Thoracic aorta (tissue), 2 donors: ENCODE data around the gene TEX48. TPM values are rescaled to one million over a fixed set of nuclear protein-coding genes. Genes with fewer than 3 reads are reported as not detected.

Source experiments
- ATAC-seq: fragments of 150-250 bp; one replicate; pipeline ENCODE4 v1.8.0; 2017; ENCODE audit warnings: low read depth; ENCODE audit not compliant: insufficient number of reproducible peaks, low FRiP score
- DNase-seq: peaks from one replicate; pipeline ENCODE4 v3.0.0-alpha.2; 2020; ENCODE audit warnings: low spot score
- H3K27ac ChIP-seq, 2 donors: fragments of 200-600 bp; sonication (generic); 1 replicate in 1 of 2; 2 replicates in 1 of 2; pipeline ENCODE4 v1.5.1; 2016; ENCODE audit warnings: mild to moderate bottlenecking in 2 of 2, moderate library complexity in 2 of 2
- H3K27me3 ChIP-seq: fragments of 200-600 bp; sonication (generic); replicated peaks from 2 replicates; pipeline ENCODE4 v1.6.0; 2016; ENCODE audit warnings: mild to moderate bottlenecking; ENCODE audit not compliant: insufficient read depth
- H3K36me3 ChIP-seq: fragments of 200-600 bp; sonication (generic); one replicate; pipeline ENCODE4 v1.5.1; 2016
- H3K4me1 ChIP-seq, 2 donors: fragments of 200-600 bp; sonication (generic); 1 replicate in 1 of 2; 2 replicates in 1 of 2; pipeline versions ENCODE4 v1.5.1 to v1.6.0; 2016; ENCODE audit warnings: low read depth in 2 of 2, mild to moderate bottlenecking in 1 of 2; ENCODE audit not compliant: control insufficient read depth in 1 of 2
- H3K4me3 ChIP-seq: fragments of 200-600 bp; sonication (generic); 2 replicates; pipeline ENCODE4 v1.5.1; 2016; ENCODE audit warnings: mild to moderate bottlenecking
- H3K9me3 ChIP-seq: fragments of 200-600 bp; sonication (generic); 2 replicates; pipeline ENCODE4 v1.5.1; 2016
- CTCF ChIP-seq: fragments of 200-600 bp; sonication (generic); IDR thresholded peaks from one replicate; pipeline ENCODE4 v1.5.1; 2019; ENCODE audit warnings: antibody characterized with exemption
- total RNA-seq, 2 donors: library from RNA; depleted of rRNA; stranded (reverse); fragments of >200 nt; gene quantifications; one replicate each; pipeline versions ENCODE4 v1.1.0 to v1.2.3, GENCODE V29; 2016

TEX48 gene
- total RNA-seq, 2 donors from 2014 or later, result not detected

GRCh38 chr9:114723931-114724330, 41.9 kb upstream of the TEX48 start:
- TF ChIP-seq CTCF, result no peak
- H3K27me3 ChIP-seq, result no peaks in the 10 kb centered on the region
- H3K9me3 ChIP-seq, result no peaks in the 10 kb centered on the region
- H3K4me1 ChIP-seq, result no peaks in the 10 kb centered on the region
- DNase-seq (no peak), ATAC-seq (no peak)
- H3K4me3 ChIP-seq, result no peak overlapping the region
- no peaks in the 10 kb centered on the region for H3K36me3 ChIP-seq
- H3K27ac ChIP-seq, result no peak overlapping the region

- ATAC-seq (no peak), DNase-seq (no peak)
- no peaks in the 10 kb centered on the region for H3K27me3 ChIP-seq
- H3K9me3 ChIP-seq, result no peaks in the 10 kb centered on the region
- no peak overlapping the region for H3K27ac ChIP-seq
- H3K36me3 ChIP-seq, result no peaks in the 10 kb centered on the region
- H3K4me3 ChIP-seq, result no peak overlapping the region
- TF ChIP-seq CTCF, result no peak
- no peaks in the 10 kb centered on the region for H3K4me1 ChIP-seq
Measured at GRCh38 chr9:114722937-114723620, 41.1 kb upstream of the TEX48 start.

GRCh38 chr9:114722081-114722621, 40.2 kb upstream of the TEX48 start:
- H3K4me3 ChIP-seq, result no peak overlapping the region
- H3K4me1 ChIP-seq, result no peaks in the 10 kb centered on the region
- H3K36me3 ChIP-seq, result no peaks in the 10 kb centered on the region
- TF ChIP-seq CTCF, result no peak
- H3K9me3 ChIP-seq, result no peaks in the 10 kb centered on the region
- H3K27ac ChIP-seq, result no peak overlapping the region
- no peak for DNase-seq
- ATAC-seq, result no peak
- H3K27me3 ChIP-seq, result no peaks in the 10 kb centered on the region

- Histone ChIP-seq H3K27me3 (no peaks in the 10 kb centered on the region), H3K36me3 (no peaks in the 10 kb centered on the region), H3K9me3 (no peaks in the 10 kb centered on the region), H3K4me3 (no peak overlapping the region), H3K27ac (no peak overlapping the region), H3K4me1 (no peaks in the 10 kb centered on the region)
- TF ChIP-seq CTCF, result no peak
- DNase-seq (no peak), ATAC-seq (no peak)
Measured at GRCh38 chr9:114721491-114722079, 39.6 kb upstream of the TEX48 start.

GRCh38 chr9:114720086-114720676, 38.2 kb upstream of the TEX48 start:
- Histone ChIP-seq H3K4me3 (no peak overlapping the region), H3K9me3 (no peaks in the 10 kb centered on the region)

More at GRCh38 chr9:114720086-114720676, 38.2 kb upstream of the TEX48 start:
- ATAC-seq (no peak), DNase-seq (no peak)
- no peak overlapping the region for H3K27ac ChIP-seq
- no peaks in the 10 kb centered on the region for H3K4me1 ChIP-seq
- H3K27me3 ChIP-seq, result no peaks in the 10 kb centered on the region
- H3K36me3 ChIP-seq, result no peaks in the 10 kb centered on the region
- TF ChIP-seq CTCF, result no peak
